Measurements from ENCODE around the gene OPN4.

Gene OPN4

DNA sequence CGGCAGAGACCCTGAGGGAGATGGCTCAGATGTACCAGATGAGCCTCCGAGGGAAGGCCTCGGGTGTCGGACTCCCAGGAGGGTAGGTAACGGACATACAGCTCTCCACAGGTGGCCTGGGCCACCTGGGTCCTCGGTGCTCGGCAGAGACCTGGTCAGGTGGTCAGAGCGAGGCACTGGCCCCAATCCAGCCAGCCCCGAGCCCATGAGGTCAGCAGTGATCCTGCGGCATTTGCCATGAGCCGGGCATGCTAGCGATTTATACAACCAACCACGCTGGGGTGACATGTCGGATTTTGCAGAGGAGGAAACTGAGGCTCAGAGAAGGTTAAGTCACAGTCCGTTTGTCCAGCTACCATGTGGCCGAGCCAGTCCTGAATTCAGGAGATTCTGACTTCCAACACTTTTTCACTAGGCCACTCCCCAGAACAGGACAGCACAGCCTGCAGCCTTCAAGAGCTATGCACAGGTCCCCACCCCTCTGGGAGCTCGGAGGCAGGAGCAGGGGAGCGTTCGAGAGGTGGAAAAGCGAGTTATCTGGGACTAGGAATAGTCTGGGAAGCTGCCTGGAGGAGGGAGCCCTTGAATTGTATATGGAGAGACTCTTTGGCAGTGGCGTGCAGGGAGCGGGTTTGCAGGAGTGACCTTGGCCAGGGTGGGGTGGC lies 27.5 kb downstream of the OPN4 start:
- Histone ChIP-seq H3K4ac (ENCODE audit: low read depth in 1 of 2, low read length in 2 of 2) (no peak overlapping the region), H2AFZ (ENCODE audit: low read depth, low read length) (no peak overlapping the region), H3K27me3 (ENCODE audit: control insufficient read depth in 1 of 2, insufficient read depth in 1 of 2, low read length in 2 of 2) (peaks cover 38 to 52% of the 10 kb centered on the region in 2 experiments), H3K4me2 (ENCODE audit: low read length, poor library complexity, severe bottlenecking) (no peak overlapping the region), H2BK15ac (ENCODE audit: low read depth, poor library complexity, severe bottlenecking) (no peak overlapping the region), H3K27ac (ENCODE audit: low read length, poor library complexity, severe bottlenecking) (no peak overlapping the region), H3K9ac (ENCODE audit: low read length) (no peak overlapping the region), H3K4me1 (ENCODE audit: control insufficient read depth, insufficient read depth, low read depth, low read length) (peaks cover 11% of the 10 kb centered on the region), H3K4me3 (ENCODE audit: insufficient read depth in 1 of 2, low read depth in 1 of 2, low read length in 2 of 2) (no peak overlapping the region), H3K36me3 (ENCODE audit: control insufficient read depth in 1 of 2, insufficient read depth in 2 of 2, low read depth in 1 of 2, low read length in 2 of 2) (no peaks in the 10 kb centered on the region), H4K91ac (ENCODE audit: low read length) (no peak overlapping the region), H3K79me1 (replicated peaks; ENCODE audit: low read length, poor library complexity, severe bottlenecking) (no peaks in the 10 kb centered on the region), H3K14ac (ENCODE audit: low read length in 2 of 2) (no peak overlapping the region), H2AK5ac (ENCODE audit: low read length, severe bottlenecking) (no peak overlapping the region), H3K18ac (ENCODE audit: low read depth in 1 of 2, low read length in 2 of 2) (no peak overlapping the region), H3K9me3 (ENCODE audit: control insufficient read depth, low read length) (no peaks in the 10 kb centered on the region), H2BK120ac (ENCODE audit: low read depth, low read length) (no peak overlapping the region), H2BK5ac (ENCODE audit: low read depth, low read length, poor library complexity, severe bottlenecking) (no peak overlapping the region), H4K8ac (ENCODE audit: low read length) (no peak overlapping the region), H3K23ac (ENCODE audit: low read length in 2 of 2) (no peak overlapping the region), H2BK12ac (ENCODE audit: low read length in 2 of 2) (no peak overlapping the region)
- WGBS, result 85% methylated on average over 22 of the region's 22 CpGs
- DNase-seq, result no peak

DNA sequence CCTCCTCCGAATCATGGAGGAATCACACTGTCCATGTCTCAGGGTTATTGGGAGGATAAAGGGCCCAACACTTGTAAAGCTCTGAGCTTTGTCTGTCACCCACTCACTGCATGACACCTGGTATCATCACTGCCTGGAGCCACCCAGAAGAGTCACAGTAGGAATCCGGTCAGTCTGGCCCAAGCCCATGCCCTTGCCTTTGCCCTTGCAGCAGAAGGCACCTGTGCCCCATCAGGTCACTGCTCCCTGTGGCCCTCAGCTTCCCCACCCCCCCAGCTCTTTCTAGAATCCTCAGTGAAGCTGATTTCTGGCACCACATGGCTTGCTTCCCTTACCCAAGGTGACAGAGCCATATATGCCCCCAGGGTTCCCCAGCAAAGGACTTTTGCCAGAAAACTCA lies 28.3 kb downstream of the OPN4 start:
- Histone ChIP-seq H3K27ac (ENCODE audit: low read length, poor library complexity, severe bottlenecking) (no peak overlapping the region), H3K4me1 (ENCODE audit: control insufficient read depth, insufficient read depth, low read depth, low read length) (peaks cover 18% of the 10 kb centered on the region), H3K18ac (ENCODE audit: low read depth in 1 of 2, low read length in 2 of 2) (no peak overlapping the region), H3K79me1 (replicated peaks; ENCODE audit: low read length, poor library complexity, severe bottlenecking) (no peaks in the 10 kb centered on the region), H2AFZ (ENCODE audit: low read depth, low read length) (no peak overlapping the region), H4K91ac (ENCODE audit: low read length) (peak overlapping the region; percentile 35), H3K9ac (ENCODE audit: low read length) (no peak overlapping the region), H4K8ac (ENCODE audit: low read length) (no peak overlapping the region), H3K4me2 (ENCODE audit: low read length, poor library complexity, severe bottlenecking) (no peak overlapping the region), H3K36me3 (ENCODE audit: control insufficient read depth in 1 of 2, insufficient read depth in 2 of 2, low read depth in 1 of 2, low read length in 2 of 2) (no peaks in the 10 kb centered on the region), H3K4me3 (ENCODE audit: insufficient read depth in 1 of 2, low read depth in 1 of 2, low read length in 2 of 2) (no peak overlapping the region), H3K4ac (ENCODE audit: low read depth in 1 of 2, low read length in 2 of 2) (no peak overlapping the region), H3K9me3 (ENCODE audit: control insufficient read depth, low read length) (no peaks in the 10 kb centered on the region), H2BK5ac (ENCODE audit: low read depth, low read length, poor library complexity, severe bottlenecking) (no peak overlapping the region), H3K27me3 (ENCODE audit: control insufficient read depth in 1 of 2, insufficient read depth in 1 of 2, low read length in 2 of 2) (peaks cover 38 to 47% of the 10 kb centered on the region in 2 experiments), H3K23ac (ENCODE audit: low read length in 2 of 2) (no peak overlapping the region), H2BK12ac (ENCODE audit: low read length in 2 of 2) (no peak overlapping the region), H2BK15ac (ENCODE audit: low read depth, poor library complexity, severe bottlenecking) (peak overlapping the region; percentile 64), H3K14ac (ENCODE audit: low read length in 2 of 2) (no peak overlapping the region), H2AK5ac (ENCODE audit: low read length, severe bottlenecking) (no peak overlapping the region), H2BK120ac (ENCODE audit: low read depth, low read length) (no peak overlapping the region)
- 91% methylated on average over 2 of the region's 2 CpGs for WGBS
- no peak for DNase-seq

DNA sequence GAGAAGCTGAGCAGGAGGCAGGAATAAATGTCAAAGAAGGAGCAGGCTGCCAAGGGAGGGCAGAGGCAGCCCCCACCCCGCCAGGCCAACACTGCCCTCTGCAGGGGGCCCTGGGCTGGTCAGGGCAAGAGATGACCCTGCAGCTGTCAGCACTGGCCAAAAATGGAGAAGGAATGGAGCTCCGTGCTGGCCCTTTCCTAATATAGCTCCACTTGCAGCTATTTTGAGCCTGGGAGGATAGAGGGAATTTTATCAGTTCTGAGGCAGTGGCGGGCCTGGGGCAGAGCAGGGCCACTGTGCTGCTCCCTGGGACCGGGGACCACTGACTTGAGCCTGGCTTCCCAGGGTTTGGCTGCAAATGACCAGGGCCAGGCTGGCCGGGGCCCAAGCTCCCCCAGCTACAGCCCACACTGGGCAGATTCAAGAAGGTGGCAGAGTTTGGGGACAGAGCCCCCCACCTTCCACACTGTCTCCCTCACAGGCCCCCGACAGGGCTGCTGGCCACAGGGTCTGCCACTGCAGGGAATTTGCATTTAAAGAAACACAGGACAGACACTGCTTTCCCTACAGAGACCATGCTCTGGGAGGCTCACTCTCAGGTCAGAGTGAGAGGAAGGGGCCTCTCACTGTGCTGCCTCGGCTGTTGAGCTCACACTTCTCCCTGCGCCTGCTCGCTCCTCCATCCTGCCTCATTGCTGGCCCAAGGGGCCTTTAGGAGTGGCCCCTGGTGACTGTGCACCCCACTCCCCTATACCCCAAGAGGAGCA lies 30.2 kb downstream of the OPN4 start:
- no peak overlapping the region for H3K9ac ChIP-seq (ENCODE audit: low read length)
- H3K14ac ChIP-seq (ENCODE audit: low read length in 2 of 2), result no peak overlapping the region
- H3K4me2 ChIP-seq (ENCODE audit: low read length, poor library complexity, severe bottlenecking), result no peak overlapping the region
- H3K18ac ChIP-seq (ENCODE audit: low read depth in 1 of 2, low read length in 2 of 2), result no peak overlapping the region
- H3K9me3 ChIP-seq (ENCODE audit: control insufficient read depth, low read length), result no peaks in the 10 kb centered on the region
- no peak overlapping the region for H2BK12ac ChIP-seq (ENCODE audit: low read length in 2 of 2)
- H2BK5ac ChIP-seq (ENCODE audit: low read depth, low read length, poor library complexity, severe bottlenecking), result no peak overlapping the region
- no peaks in the 10 kb centered on the region for H3K79me1 ChIP-seq (replicated peaks; ENCODE audit: low read length, poor library complexity, severe bottlenecking)
- WGBS, result 23% methylated on average over 7 of the region's 9 CpGs
- no peak overlapping the region for H3K4me3 ChIP-seq (ENCODE audit: insufficient read depth in 1 of 2, low read depth in 1 of 2, low read length in 2 of 2)
- H4K8ac ChIP-seq (ENCODE audit: low read length), result peak overlapping the region; percentile 29
- H3K23ac ChIP-seq (ENCODE audit: low read length in 2 of 2), result no peak overlapping the region
- H3K27me3 ChIP-seq (ENCODE audit: control insufficient read depth in 1 of 2, insufficient read depth in 1 of 2, low read length in 2 of 2), result peaks cover 43 to 45% of the 10 kb centered on the region in 2 experiments
- no peak overlapping the region for H3K27ac ChIP-seq (ENCODE audit: low read length, poor library complexity, severe bottlenecking)
- H2BK120ac ChIP-seq (ENCODE audit: low read depth, low read length), result no peak overlapping the region
- H3K36me3 ChIP-seq (ENCODE audit: control insufficient read depth in 1 of 2, insufficient read depth in 2 of 2, low read depth in 1 of 2, low read length in 2 of 2), result no peaks in the 10 kb centered on the region
- peak; percentile 39 for DNase-seq
- H4K91ac ChIP-seq (ENCODE audit: low read length), result no peak overlapping the region
- no peak overlapping the region for H3K4ac ChIP-seq (ENCODE audit: low read depth in 1 of 2, low read length in 2 of 2)
- H2AK5ac ChIP-seq (ENCODE audit: low read length, severe bottlenecking), result no peak overlapping the region
- no peak overlapping the region for H2AFZ ChIP-seq (ENCODE audit: low read depth, low read length)
- H3K4me1 ChIP-seq (ENCODE audit: control insufficient read depth, insufficient read depth, low read depth, low read length), result peaks cover 20% of the 10 kb centered on the region
- peak overlapping the region; percentile 44 for H2BK15ac ChIP-seq (ENCODE audit: low read depth, poor library complexity, severe bottlenecking)

DNA sequence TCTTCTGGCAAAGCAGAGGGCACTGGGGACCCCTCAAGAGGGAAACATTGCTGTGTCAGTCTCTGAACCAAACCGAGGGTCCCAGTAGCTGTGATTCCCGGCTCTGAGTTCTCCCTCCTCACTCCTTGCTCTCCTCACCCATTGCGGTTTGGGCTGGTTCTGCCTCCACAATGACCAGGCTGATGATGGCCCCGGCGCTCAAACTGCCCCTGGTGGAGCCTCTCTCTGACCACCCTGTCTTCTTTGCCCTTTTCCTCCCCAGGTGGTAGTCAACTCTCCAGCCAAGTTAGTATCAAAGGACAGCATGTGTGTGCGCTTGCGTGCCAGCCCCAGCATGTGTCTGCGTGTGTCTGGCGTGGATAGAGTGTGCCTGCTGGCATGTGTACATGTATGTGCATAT lies 31.1 kb downstream of the OPN4 start:
- Histone ChIP-seq H3K23ac (ENCODE audit: low read length in 2 of 2) (no peak overlapping the region), H3K79me1 (replicated peaks; ENCODE audit: low read length, poor library complexity, severe bottlenecking) (no peaks in the 10 kb centered on the region), H2BK120ac (ENCODE audit: low read depth, low read length) (no peak overlapping the region), H2BK15ac (ENCODE audit: low read depth, poor library complexity, severe bottlenecking) (peak overlapping the region; percentile 50), H3K18ac (ENCODE audit: low read depth in 1 of 2, low read length in 2 of 2) (no peak overlapping the region), H2BK5ac (ENCODE audit: low read depth, low read length, poor library complexity, severe bottlenecking) (no peak overlapping the region), H3K27ac (ENCODE audit: low read length, poor library complexity, severe bottlenecking) (no peak overlapping the region), H3K4me2 (ENCODE audit: low read length, poor library complexity, severe bottlenecking) (no peak overlapping the region), H3K4ac (ENCODE audit: low read depth in 1 of 2, low read length in 2 of 2) (no peak overlapping the region), H3K4me3 (ENCODE audit: insufficient read depth in 1 of 2, low read depth in 1 of 2, low read length in 2 of 2) (no peak overlapping the region), H2BK12ac (ENCODE audit: low read length in 2 of 2) (no peak overlapping the region), H3K4me1 (ENCODE audit: control insufficient read depth, insufficient read depth, low read depth, low read length) (peaks cover 20% of the 10 kb centered on the region), H3K27me3 (ENCODE audit: control insufficient read depth in 1 of 2, insufficient read depth in 1 of 2, low read length in 2 of 2) (peaks cover 46 to 47% of the 10 kb centered on the region in 2 experiments), H2AFZ (ENCODE audit: low read depth, low read length) (no peak overlapping the region), H3K36me3 (ENCODE audit: control insufficient read depth in 1 of 2, insufficient read depth in 2 of 2, low read depth in 1 of 2, low read length in 2 of 2) (no peaks in the 10 kb centered on the region), H3K14ac (ENCODE audit: low read length in 2 of 2) (peak overlapping the region in 1 of 2 experiments; percentile 22), H4K8ac (ENCODE audit: low read length) (no peak overlapping the region), H2AK5ac (ENCODE audit: low read length, severe bottlenecking) (no peak overlapping the region), H3K9me3 (ENCODE audit: control insufficient read depth, low read length) (no peaks in the 10 kb centered on the region), H4K91ac (ENCODE audit: low read length) (no peak overlapping the region), H3K9ac (ENCODE audit: low read length) (no peak overlapping the region)
- no peak for DNase-seq
- WGBS, result 92% methylated on average over 9 of the region's 9 CpGs

Measured in mesenchymal stem cell (in vitro differentiated cells and primary cell).